Transverse colon (tissue), 4 donors: Measurements from ENCODE around the gene TM4SF4.

Source experiments
- EP300 ChIP-seq: sonication (generic); formaldehyde crosslinking; IDR thresholded peaks from one replicate; pipeline ENCODE4 v1.6.1; 2017; ENCODE audit warnings: antibody characterized with exemption, low read depth
- POLR2A ChIP-seq: fragments of 450-650 bp; IDR thresholded peaks from one replicate; pipeline ENCODE4 v1.6.1; 2016; ENCODE audit warnings: antibody characterized with exemption, mild to moderate bottlenecking, moderate library complexity
- POLR2AphosphoS5 ChIP-seq, 3 donors: sonication (generic); formaldehyde crosslinking; IDR thresholded peaks; one replicate each; pipeline ENCODE4 v1.6.1; 2016; ENCODE audit warnings: antibody characterized with exemption in 3 of 3
- TF ChIP-seq, protein P1 (sequence below), 5 experiments: fragments of 200-600 bp in 3 of 5; fragments of 450-650 bp in 2 of 5; sonication (generic) in 3 of 5; IDR thresholded peaks; 1 replicate in 2 of 5; 2 replicates in 3 of 5; pipeline ENCODE4 v1.5.1; 2016 to 2017; ENCODE audit warnings: antibody characterized with exemption in 5 of 5, inconsistent platforms in 3 of 5, mild to moderate bottlenecking in 2 of 5, moderate library complexity in 1 of 5

DNA sequence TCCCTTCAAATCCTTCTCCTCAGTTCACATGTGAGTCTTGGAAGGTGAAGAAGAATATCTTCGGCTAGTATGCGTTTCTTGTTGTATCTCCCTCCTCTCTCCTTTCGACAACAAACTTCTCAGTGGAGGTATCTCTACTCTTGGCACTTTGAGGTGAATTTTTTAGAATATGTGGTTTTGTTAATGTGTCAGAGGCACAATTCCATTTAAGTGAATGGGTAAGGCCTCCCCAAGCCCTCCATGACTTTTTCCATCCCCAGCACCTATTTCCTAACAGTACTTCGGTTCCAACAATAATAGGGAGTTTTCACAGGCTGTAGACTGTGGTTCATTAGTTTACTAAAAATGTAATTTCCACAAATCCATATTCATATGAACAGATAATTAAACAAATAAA lies 74.2 kb downstream of the TM4SF4 start:
- TF ChIP-seq, protein P1, sequence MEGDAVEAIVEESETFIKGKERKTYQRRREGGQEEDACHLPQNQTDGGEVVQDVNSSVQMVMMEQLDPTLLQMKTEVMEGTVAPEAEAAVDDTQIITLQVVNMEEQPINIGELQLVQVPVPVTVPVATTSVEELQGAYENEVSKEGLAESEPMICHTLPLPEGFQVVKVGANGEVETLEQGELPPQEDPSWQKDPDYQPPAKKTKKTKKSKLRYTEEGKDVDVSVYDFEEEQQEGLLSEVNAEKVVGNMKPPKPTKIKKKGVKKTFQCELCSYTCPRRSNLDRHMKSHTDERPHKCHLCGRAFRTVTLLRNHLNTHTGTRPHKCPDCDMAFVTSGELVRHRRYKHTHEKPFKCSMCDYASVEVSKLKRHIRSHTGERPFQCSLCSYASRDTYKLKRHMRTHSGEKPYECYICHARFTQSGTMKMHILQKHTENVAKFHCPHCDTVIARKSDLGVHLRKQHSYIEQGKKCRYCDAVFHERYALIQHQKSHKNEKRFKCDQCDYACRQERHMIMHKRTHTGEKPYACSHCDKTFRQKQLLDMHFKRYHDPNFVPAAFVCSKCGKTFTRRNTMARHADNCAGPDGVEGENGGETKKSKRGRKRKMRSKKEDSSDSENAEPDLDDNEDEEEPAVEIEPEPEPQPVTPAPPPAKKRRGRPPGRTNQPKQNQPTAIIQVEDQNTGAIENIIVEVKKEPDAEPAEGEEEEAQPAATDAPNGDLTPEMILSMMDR (IDR thresholded peaks at IDR 0.05), result no peak
- TF ChIP-seq POLR2A (no peak), POLR2AphosphoS5 (IDR thresholded peaks at IDR 0.05) (no peak), EP300 (no peak)
